ENCODE results near the gene PBX1.
"Not testable (repeated sequence)": the region's sequence is repeated elsewhere in the genome, so short reads cannot be mapped to it uniquely, and the experiment has no call there.

The PBX1 gene

GRCh38 chr1:164640686-164641352 lies 81.8 kb downstream of the PBX1 start:
- DNase-seq (ENCODE audit: low read depth, low spot score) = no peak

- DNase-seq (ENCODE audit: low read depth, low spot score) = no peak
Measured at GRCh38 chr1:164641353-164641730, 82.4 kb downstream of the PBX1 start.

- no peak for DNase-seq (ENCODE audit: low read depth, low spot score)
Measured at GRCh38 chr1:164643018-164643417, 84.0 kb downstream of the PBX1 start.

- no peak for DNase-seq (ENCODE audit: low read depth, low spot score)
Measured at GRCh38 chr1:164644268-164644667, 85.3 kb downstream of the PBX1 start.

- no peak for DNase-seq (ENCODE audit: low read depth, low spot score)
Measured at GRCh38 chr1:164644774-164645644, 86.0 kb downstream of the PBX1 start.

- DNase-seq (ENCODE audit: low read depth, low spot score) = no peak
Measured at GRCh38 chr1:164645921-164646320, 86.9 kb downstream of the PBX1 start.

GRCh38 chr1:164647211-164647610 lies 88.2 kb downstream of the PBX1 start:
- DNase-seq (ENCODE audit: low read depth, low spot score) = no peak

GRCh38 chr1:164648636-164649035 lies 89.7 kb downstream of the PBX1 start:
- DNase-seq (ENCODE audit: low read depth, low spot score) = no peak

GRCh38 chr1:164649146-164649545 lies 90.2 kb downstream of the PBX1 start:
- DNase-seq (ENCODE audit: low read depth, low spot score) = no peak

- no peak for DNase-seq (ENCODE audit: low read depth, low spot score)
Measured at GRCh38 chr1:164650531-164650930, 91.5 kb downstream of the PBX1 start.

- no peak for DNase-seq (ENCODE audit: low read depth, low spot score)
Measured at GRCh38 chr1:164651351-164651951, 92.5 kb downstream of the PBX1 start.

- DNase-seq (ENCODE audit: low read depth, low spot score) = not testable (repeated sequence)
Measured at GRCh38 chr1:164652969-164653368, 94.0 kb downstream of the PBX1 start.

- DNase-seq (ENCODE audit: low read depth, low spot score) = no peak
Measured at GRCh38 chr1:164653705-164654104, 94.7 kb downstream of the PBX1 start.

GRCh38 chr1:164654200-164654599 lies 95.2 kb downstream of the PBX1 start:
- DNase-seq (ENCODE audit: low read depth, low spot score) = no peak

GRCh38 chr1:164658864-164659263 lies 99.9 kb downstream of the PBX1 start:
- DNase-seq (ENCODE audit: low read depth, low spot score) = no peak

- DNase-seq (ENCODE audit: low read depth, low spot score) = no peak
Measured at GRCh38 chr1:164659621-164660411, 100.8 kb downstream of the PBX1 start.

GRCh38 chr1:164660412-164660772 lies 101.4 kb downstream of the PBX1 start:
- DNase-seq (ENCODE audit: low read depth, low spot score) = no peak

GRCh38 chr1:164660775-164661174 lies 101.8 kb downstream of the PBX1 start:
- DNase-seq (ENCODE audit: low read depth, low spot score) = no peak

GRCh38 chr1:164662462-164662861 lies 103.5 kb downstream of the PBX1 start:
- DNase-seq (ENCODE audit: low read depth, low spot score) = no peak

- no peak for DNase-seq (ENCODE audit: low read depth, low spot score)
Measured at GRCh38 chr1:164662955-164663354, 104.0 kb downstream of the PBX1 start.

GRCh38 chr1:164664127-164664526 lies 105.1 kb downstream of the PBX1 start:
- no peak for DNase-seq (ENCODE audit: low read depth, low spot score)

GRCh38 chr1:164667001-164667400 lies 108.0 kb downstream of the PBX1 start:
- no peak for DNase-seq (ENCODE audit: low read depth, low spot score)

Measured in activated CD4-positive, CD25-positive, alpha-beta regulatory T cell treated with anti-CD3 and anti-CD28 coated beads, Interleukin-2, amount 50 U/mL, for 16 hours (primary cell).